Measurements from ENCODE around the gene SMNDC1.
"Not testable (repeated sequence)": the region's sequence is repeated elsewhere in the genome, so short reads cannot be mapped to it uniquely, and the experiment has no call there.

Gene SMNDC1

DNA sequence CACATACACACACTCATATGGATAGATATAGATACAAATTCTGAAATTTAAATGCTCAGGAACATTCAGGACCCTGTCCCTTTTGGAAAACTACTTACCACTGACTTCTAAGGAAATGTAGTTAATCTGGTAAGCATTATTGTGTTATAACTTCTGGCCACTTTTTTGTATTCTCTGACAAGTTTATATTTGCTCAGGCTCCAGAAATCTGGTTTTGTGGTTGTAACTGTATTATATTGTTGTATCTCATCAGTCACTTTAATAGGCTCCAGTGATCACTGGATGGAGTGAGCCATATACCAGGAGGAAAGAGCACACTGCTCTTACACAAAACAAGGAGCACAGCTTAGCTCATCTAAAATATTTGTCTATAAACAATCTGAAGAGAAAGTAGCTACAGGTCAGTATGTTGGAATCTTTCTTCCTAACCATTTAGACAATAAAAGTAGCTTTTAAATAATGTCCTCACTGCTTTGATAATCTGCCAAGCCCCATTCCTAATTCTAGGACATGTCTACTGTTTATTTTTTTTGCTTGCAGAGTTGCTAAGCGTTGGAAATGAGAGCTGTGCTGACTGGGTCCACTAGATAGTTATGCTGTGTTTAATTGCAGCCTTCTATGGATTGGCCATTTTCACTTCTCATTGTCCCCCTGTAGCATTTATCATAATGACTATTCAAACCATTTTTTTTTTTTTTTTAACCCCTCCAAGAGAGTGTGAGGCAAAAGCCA, 43.8 kb downstream of the SMNDC1 start:
- DNase-seq: no peak
- intact Hi-C loops (cut with DNase I): no loop called here

GRCh38 chr10:110259317-110259716, 45.4 kb downstream of the SMNDC1 start:
- intact Hi-C loops (cut with DNase I): no loop called here
- no peak for DNase-seq

DNA sequence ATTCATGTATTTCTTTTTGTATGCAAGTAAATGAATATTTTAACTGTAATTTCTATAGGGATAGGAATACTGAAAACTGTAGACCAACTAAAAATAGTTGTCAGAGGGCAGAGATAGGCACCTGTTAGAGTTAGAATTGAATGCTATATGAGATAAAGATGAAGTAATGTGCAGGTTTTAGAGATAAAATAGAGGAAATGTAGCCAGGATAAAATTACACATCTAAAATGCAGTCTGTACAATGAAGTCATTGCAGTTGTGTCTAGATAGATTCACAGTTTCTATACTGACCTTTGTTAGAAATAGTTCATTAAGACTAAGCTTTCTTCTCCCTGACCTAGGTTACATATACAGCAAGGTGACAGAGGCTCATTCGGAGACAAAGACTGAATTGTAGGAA, 46.2 kb downstream of the SMNDC1 start:
- intact Hi-C loops (cut with DNase I): no loop called here
- no peak for DNase-seq

DNA sequence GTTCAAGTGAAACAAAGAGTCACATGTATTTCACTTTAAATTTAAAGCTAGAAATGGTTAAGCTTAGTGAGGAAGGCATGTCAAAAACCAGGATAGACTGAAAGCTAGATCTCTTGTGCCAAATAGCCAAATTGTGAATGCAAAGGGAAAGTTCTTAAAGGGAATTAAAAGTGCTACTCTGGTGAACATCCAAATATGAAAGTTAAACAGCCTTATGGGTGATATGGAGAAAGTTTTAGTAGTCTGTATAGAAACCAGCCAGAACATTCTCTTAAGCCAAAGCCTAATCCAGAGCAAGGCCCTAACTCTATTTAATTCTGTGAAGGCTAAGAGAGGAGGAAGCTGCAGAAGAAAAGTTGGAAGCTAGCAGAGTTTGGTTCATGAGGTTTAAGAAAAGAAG, 50.3 kb downstream of the SMNDC1 start:
- intact Hi-C loops (cut with DNase I): no loop called here
- DNase-seq: no peak

DNA sequence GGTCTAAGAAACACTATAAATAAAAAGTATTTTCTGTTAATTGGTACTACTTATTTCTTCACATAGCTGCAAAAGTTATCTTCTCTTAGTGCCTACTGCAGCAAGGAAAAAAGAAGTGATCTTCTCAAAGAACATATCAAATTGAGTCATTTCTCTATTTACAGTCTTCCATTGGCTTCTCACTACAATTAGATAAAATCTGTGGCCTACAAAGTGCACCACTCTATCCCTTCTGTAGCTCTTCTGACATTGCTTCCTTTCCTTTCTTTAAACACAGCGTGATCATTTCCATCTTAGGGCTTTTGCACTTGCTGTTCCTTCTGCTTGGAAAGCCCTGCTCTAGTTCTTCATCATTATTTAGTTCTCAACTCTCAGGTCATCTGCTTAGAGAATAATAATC, 52.6 kb downstream of the SMNDC1 start:
- intact Hi-C loops (cut with DNase I): no loop called here

GRCh38 chr10:110251392-110251791, 53.3 kb downstream of the SMNDC1 start:
- intact Hi-C loops (cut with DNase I); DNase-seq: not testable (repeated sequence)

More for the DNA sequence above, 52.6 kb downstream of the SMNDC1 start:
- DNase-seq: no peak

DNA sequence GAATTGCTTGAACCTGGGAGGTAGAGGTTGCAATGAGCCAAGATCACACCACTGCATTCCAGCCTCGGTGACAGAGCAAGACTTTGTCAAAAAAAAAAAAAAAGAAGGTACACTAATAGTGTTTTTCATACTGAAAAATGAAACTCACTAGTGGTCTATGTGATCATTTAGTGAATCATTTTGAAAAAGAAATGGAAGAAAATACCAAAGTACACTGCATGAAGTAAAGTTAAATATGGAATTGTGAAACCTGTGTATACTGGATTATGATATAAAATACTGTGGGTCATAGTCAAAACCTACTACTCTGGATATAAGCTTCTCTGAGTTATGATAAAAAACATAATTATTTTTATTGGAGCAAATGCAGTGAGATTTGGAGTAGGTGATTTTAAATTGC, 55.2 kb downstream of the SMNDC1 start:
- DNase-seq; intact Hi-C loops (cut with DNase I): not testable (repeated sequence)

DNA sequence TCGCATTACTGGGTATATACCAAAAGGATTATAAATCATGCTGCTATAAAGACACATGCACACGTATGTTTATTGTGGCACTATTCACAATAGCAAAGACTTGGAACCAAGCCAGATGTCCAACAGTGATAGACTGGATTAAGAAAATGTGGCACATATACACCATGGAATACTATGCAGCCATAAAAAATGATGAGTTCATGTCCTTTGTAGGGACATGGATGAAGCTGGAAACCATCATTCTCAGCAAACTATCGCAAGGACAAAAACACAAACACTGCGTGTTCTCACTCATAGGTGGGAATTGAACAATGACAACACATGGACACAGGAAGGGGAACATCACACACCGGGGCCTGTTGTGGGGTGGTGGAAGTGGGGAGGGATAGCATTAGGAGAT, 56.9 kb downstream of the SMNDC1 start:
- DNase-seq; intact Hi-C loops (cut with DNase I): not testable (repeated sequence)

- DNase-seq: no peak
- intact Hi-C loops (cut with DNase I): no loop called here
These were observed 60.2 kb downstream of the SMNDC1 start for GRCh38 chr10:110244550-110244949.

DNA sequence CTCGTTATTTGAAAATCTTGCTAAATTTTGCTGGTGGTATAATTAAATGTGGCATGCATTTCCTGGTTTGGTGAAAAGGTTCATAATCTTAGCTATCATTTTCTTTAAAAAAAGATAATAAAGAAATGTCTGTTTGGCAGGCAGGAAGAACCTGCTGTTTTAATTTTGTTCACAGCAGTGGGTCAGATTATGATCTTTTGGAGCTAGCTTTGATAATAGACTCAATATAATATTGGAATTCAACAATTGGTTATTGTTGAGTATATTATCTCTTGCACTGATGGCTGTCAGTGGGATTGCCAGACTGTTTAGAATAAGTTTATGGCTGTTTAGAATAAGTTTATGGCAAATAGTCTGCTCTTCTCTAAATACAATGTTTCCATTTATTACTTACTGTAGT, 62.2 kb downstream of the SMNDC1 start:
- intact Hi-C loops (cut with DNase I): no loop called here

DNA sequence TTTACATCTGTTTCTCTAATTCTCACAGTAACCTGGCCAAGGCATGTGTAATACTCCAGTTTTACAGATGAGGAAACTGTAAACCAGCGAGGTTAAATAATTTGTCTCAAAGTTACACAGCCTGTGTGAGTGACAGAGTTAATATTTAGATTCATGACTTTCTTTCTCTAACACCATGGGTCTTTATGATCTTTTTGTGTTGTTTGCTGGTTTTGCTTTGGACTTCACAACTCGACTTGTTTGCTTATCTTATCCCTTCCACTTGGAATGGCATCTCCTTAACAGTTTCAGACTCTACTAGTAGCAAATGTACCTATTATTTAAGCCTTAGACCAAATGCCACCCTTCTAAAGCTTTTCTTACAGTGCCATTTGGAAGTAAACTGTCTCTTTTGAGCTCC, 62.9 kb downstream of the SMNDC1 start:
- intact Hi-C loops (cut with DNase I): no loop called here
- DNase-seq: no peak

More for the DNA sequence above, 62.2 kb downstream of the SMNDC1 start:
- no peak for DNase-seq

DNA sequence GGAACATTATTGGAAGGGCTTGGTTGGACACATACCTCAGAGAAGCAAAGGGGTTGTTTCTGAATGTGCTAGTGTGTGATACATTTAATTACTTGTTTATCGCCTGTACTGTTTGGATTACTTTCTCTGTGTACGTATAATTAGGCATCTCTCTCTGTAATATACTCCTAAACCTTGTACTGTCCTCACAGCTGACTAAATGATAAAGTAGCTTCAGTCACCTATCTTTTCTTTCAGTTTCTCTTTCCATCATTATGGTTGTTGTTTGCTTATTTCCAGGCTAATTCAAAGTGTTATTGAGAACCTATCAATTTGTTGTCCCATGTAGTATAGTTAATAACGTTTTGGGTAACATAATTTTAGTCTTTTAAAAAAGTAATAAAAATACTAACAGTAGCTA, 63.3 kb downstream of the SMNDC1 start:
- intact Hi-C loops (cut with DNase I): no loop called here
- DNase-seq: no peak
